ENCODE measurements around the gene SPON1. TPM values are rescaled to one million over a fixed set of nuclear protein-coding genes. Genes with fewer than 3 reads are reported as not detected.

The SPON1 gene
- total RNA-seq, 1 experiment from 2014 or later: 0.10 TPM

DNA sequence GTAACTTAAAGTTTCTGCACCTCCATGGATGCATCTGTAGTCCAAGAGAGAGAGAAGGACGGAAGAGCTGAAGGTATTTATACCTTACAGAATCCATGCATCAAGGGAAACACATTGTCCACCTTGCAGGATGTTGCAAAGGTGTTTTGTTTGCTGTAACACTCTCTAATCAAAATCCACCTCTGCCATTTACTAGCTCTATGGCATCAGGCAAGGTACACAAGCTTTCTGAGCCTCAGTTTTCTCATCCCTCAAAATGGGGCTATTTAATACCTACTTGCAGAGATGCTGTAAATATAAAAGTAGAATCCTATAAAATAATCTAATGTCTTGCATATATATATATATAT lies 21.6 kb upstream of the SPON1 start:
- no peaks in the 10 kb centered on the region for H3K9me3 ChIP-seq (ENCODE audit: control insufficient read depth, insufficient read depth, low read depth, low read length)
- in situ Hi-C loops (cut with HindIII; ENCODE audit: low pct_unique_long_range_greater_than_20kb, low sequenced_read_pairs) (no loop called here), intact Hi-C loops (cut with micrococcal nuclease; ENCODE audit: unreplicated experiment) (no loop called here)
- no TSS peak for BruUV-seq (replicated peaks)
- CTCF ChIA-PET: no interaction called here
- no peak overlapping the region for H3K4me3 ChIP-seq (ENCODE audit: low read depth in 2 of 2, low read length in 2 of 2)
- no peak overlapping the region for H3K27ac ChIP-seq (ENCODE audit: low read length)
- H3K27me3 ChIP-seq (ENCODE audit: control insufficient read depth, insufficient read depth, low read length): peaks cover 3% of the 10 kb centered on the region; the same call in 1 of the 2 replicates
- H3K36me3 ChIP-seq (ENCODE audit: control insufficient read depth, insufficient read depth, low read length): no peaks in the 10 kb centered on the region
- ATAC-seq: no peak
- no peaks in the 10 kb centered on the region for H3K4me1 ChIP-seq (ENCODE audit: control insufficient read depth, insufficient read depth, low read length)
- no peak for DNase-seq (ENCODE audit: low read depth, low spot score)
- TF ChIP-seq SIN3A (IDR thresholded peaks at IDR 0.05; ENCODE audit: borderline replicate concordance, insufficient read depth, low read depth, low read length): no peak
- no peak for TF ChIP-seq REST (IDR thresholded peaks at IDR 0.05; ENCODE audit: insufficient read depth in 1 of 2, low read depth in 2 of 2, low read length in 1 of 2)
- no peak for TF ChIP-seq TCF7L2 (IDR thresholded peaks at IDR 0.05; ENCODE audit: low read depth, low read length)
- TF ChIP-seq, protein P1, sequence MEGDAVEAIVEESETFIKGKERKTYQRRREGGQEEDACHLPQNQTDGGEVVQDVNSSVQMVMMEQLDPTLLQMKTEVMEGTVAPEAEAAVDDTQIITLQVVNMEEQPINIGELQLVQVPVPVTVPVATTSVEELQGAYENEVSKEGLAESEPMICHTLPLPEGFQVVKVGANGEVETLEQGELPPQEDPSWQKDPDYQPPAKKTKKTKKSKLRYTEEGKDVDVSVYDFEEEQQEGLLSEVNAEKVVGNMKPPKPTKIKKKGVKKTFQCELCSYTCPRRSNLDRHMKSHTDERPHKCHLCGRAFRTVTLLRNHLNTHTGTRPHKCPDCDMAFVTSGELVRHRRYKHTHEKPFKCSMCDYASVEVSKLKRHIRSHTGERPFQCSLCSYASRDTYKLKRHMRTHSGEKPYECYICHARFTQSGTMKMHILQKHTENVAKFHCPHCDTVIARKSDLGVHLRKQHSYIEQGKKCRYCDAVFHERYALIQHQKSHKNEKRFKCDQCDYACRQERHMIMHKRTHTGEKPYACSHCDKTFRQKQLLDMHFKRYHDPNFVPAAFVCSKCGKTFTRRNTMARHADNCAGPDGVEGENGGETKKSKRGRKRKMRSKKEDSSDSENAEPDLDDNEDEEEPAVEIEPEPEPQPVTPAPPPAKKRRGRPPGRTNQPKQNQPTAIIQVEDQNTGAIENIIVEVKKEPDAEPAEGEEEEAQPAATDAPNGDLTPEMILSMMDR (IDR thresholded peaks at IDR 0.05): no peak
- no peak for TF ChIP-seq POLR2AphosphoS5 (IDR thresholded peaks at IDR 0.05; ENCODE audit: low read depth, low read length)
- POLR2A ChIA-PET: no interaction called here

- POLR2A ChIA-PET: interaction anchor here (0.7 kb wide), 1 partner anchor 416 kb away, joined by 5 read pairs; no protein-coding TSS in a partner anchor
- peaks cover 3% of the 10 kb centered on the region; the same call in 1 of the 2 replicates for H3K27me3 ChIP-seq (ENCODE audit: control insufficient read depth, insufficient read depth, low read length)
- H3K9me3 ChIP-seq (ENCODE audit: control insufficient read depth, insufficient read depth, low read depth, low read length): no peaks in the 10 kb centered on the region
- ATAC-seq (no peak), DNase-seq (ENCODE audit: low read depth, low spot score) (no peak)
- no peak for TF ChIP-seq TCF7L2 (IDR thresholded peaks at IDR 0.05; ENCODE audit: low read depth, low read length)
- no peak for TF ChIP-seq SIN3A (IDR thresholded peaks at IDR 0.05; ENCODE audit: borderline replicate concordance, insufficient read depth, low read depth, low read length)
- TF ChIP-seq, protein P1 (IDR thresholded peaks at IDR 0.05): no peak
- no peak for TF ChIP-seq REST (IDR thresholded peaks at IDR 0.05; ENCODE audit: insufficient read depth in 1 of 2, low read depth in 2 of 2, low read length in 1 of 2)
- TF ChIP-seq POLR2AphosphoS5 (IDR thresholded peaks at IDR 0.05; ENCODE audit: low read depth, low read length): no peak
- no peak overlapping the region for H3K27ac ChIP-seq (ENCODE audit: low read length)
- CTCF ChIA-PET: no interaction called here
- intact Hi-C loops (cut with micrococcal nuclease; ENCODE audit: unreplicated experiment) (no loop called here), in situ Hi-C loops (cut with HindIII; ENCODE audit: low pct_unique_long_range_greater_than_20kb, low sequenced_read_pairs) (no loop called here)
- H3K4me3 ChIP-seq (ENCODE audit: low read depth in 2 of 2, low read length in 2 of 2): no peak overlapping the region
- no TSS peak for BruUV-seq (replicated peaks)
- no peaks in the 10 kb centered on the region for H3K4me1 ChIP-seq (ENCODE audit: control insufficient read depth, insufficient read depth, low read length)
- H3K36me3 ChIP-seq (ENCODE audit: control insufficient read depth, insufficient read depth, low read length): no peaks in the 10 kb centered on the region
Observed at GRCh38 chr11:13941775-13942174, 20.7 kb upstream of the SPON1 start.
